Muscle of leg (tissue), 11 donors: ENCODE results near the gene USP12. TPM values are rescaled to one million over a fixed set of nuclear protein-coding genes. Genes with fewer than 3 reads are reported as not detected.

ENCODE experiments used
- DNase-seq: peaks from one replicate; pipeline ENCODE4 v3.0.0; 2013
- H3K27ac ChIP-seq: one replicate; pipeline ENCODE4 v1.5.1; 2013; ENCODE audit warnings: mild to moderate bottlenecking, low read length, control low read depth
- H3K27me3 ChIP-seq: one replicate; pipeline ENCODE4 v1.6.1; 2013; ENCODE audit warnings: low read length; ENCODE audit not compliant: control insufficient read depth, insufficient read depth
- H3K36me3 ChIP-seq: one replicate; pipeline ENCODE4 v1.6.1; 2013; ENCODE audit warnings: low read length; ENCODE audit not compliant: control insufficient read depth, insufficient read depth
- H3K4me1 ChIP-seq: one replicate; pipeline ENCODE4 v1.6.1; 2013; ENCODE audit warnings: low read length; ENCODE audit not compliant: control insufficient read depth, insufficient read depth
- H3K4me3 ChIP-seq: one replicate; pipeline ENCODE4 v1.5.1; 2013; ENCODE audit warnings: low read length, control low read depth
- H3K9me3 ChIP-seq: replicated peaks from 2 replicates; pipeline ENCODE4 v1.6.1; 2013; ENCODE audit warnings: low read depth, low read length; ENCODE audit not compliant: control insufficient read depth
- WGBS: methylation state at CpG from one replicate; pipeline ENCODE4 v1.1.5; 2013; ENCODE audit warnings: missing lambda C conversion rate; ENCODE audit not compliant: insufficient coverage; 5-methylcytosine and 5-hydroxymethylcytosine counted together
- polyA plus RNA-seq, 8 donors: library from polyadenylated mRNA; unstranded; fragments of 120-200 nt; gene quantifications; one replicate each; pipeline versions ENCODE4 v1.2.1 to v1.2.3, GENCODE V29; 2013; ENCODE audit warnings: inconsistent platforms in 1 of 8, low replicate concordance in 1 of 8; ENCODE audit not compliant: insufficient read length in 8 of 8, insufficient read depth in 1 of 8
- total RNA-seq: library from RNA; stranded (reverse); fragments of 120-200 nt; gene quantifications from one replicate; pipeline ENCODE4 v1.2.4, GENCODE V29; 2013

Gene USP12
- total and polyA plus RNA-seq, 9 donors = 17.6 to 24.4 (median 20.9) TPM

GRCh38 chr13:27112006-27112405 lies 59.6 kb downstream of the USP12 start:
- no peaks in the 10 kb centered on the region for H3K4me1 ChIP-seq
- H3K36me3 ChIP-seq = peaks cover 9% of the 10 kb centered on the region
- H3K27me3 ChIP-seq = no peaks in the 10 kb centered on the region
- no peak overlapping the region for H3K4me3 ChIP-seq
- H3K27ac ChIP-seq = no peak overlapping the region
- H3K9me3 ChIP-seq = no peaks in the 10 kb centered on the region
- no peak for DNase-seq

GRCh38 chr13:27110056-27110746 lies 61.4 kb downstream of the USP12 start:
- Histone ChIP-seq H3K27ac (no peak overlapping the region), H3K36me3 (peaks cover 11% of the 10 kb centered on the region), H3K27me3 (no peaks in the 10 kb centered on the region), H3K4me1 (no peaks in the 10 kb centered on the region), H3K4me3 (no peak overlapping the region), H3K9me3 (no peaks in the 10 kb centered on the region)
- DNase-seq = no peak
- WGBS = no CpG with 5 or more reads among the region's 3 CpGs

- Histone ChIP-seq H3K4me3 (no peak overlapping the region), H3K9me3 (no peaks in the 10 kb centered on the region), H3K36me3 (peaks cover 10% of the 10 kb centered on the region), H3K27me3 (no peaks in the 10 kb centered on the region), H3K4me1 (no peaks in the 10 kb centered on the region), H3K27ac (no peak overlapping the region)
- DNase-seq = no peak
- WGBS = no CpG with 5 or more reads among the region's 5 CpGs
Observed at GRCh38 chr13:27106144-27106543, 65.5 kb downstream of the USP12 start.

GRCh38 chr13:27104606-27105005 lies 67.0 kb downstream of the USP12 start:
- DNase-seq = no peak
- H3K4me1 ChIP-seq = no peaks in the 10 kb centered on the region
- H3K27ac ChIP-seq = no peak overlapping the region
- no peaks in the 10 kb centered on the region for H3K9me3 ChIP-seq
- no peak overlapping the region for H3K4me3 ChIP-seq
- H3K27me3 ChIP-seq = no peaks in the 10 kb centered on the region
- no CpG with 5 or more reads among the region's 4 CpGs for WGBS
- peaks cover 14% of the 10 kb centered on the region for H3K36me3 ChIP-seq

- H3K36me3 ChIP-seq = peaks cover 14% of the 10 kb centered on the region
Observed at GRCh38 chr13:27101847-27102246, 69.8 kb downstream of the USP12 start.

GRCh38 chr13:27101289-27101688 lies 70.3 kb downstream of the USP12 start:
- H3K27me3 ChIP-seq = no peaks in the 10 kb centered on the region
- no peak overlapping the region for H3K27ac ChIP-seq
- no CpG with 5 or more reads among the region's 1 CpG for WGBS
- no peak overlapping the region for H3K4me3 ChIP-seq
- H3K4me1 ChIP-seq = no peaks in the 10 kb centered on the region
- no peak for DNase-seq
- no peaks in the 10 kb centered on the region for H3K9me3 ChIP-seq
- H3K36me3 ChIP-seq = peaks cover 14% of the 10 kb centered on the region

More at GRCh38 chr13:27101847-27102246, 69.8 kb downstream of the USP12 start:
- Histone ChIP-seq H3K4me1 (no peaks in the 10 kb centered on the region), H3K4me3 (no peak overlapping the region), H3K27ac (no peak overlapping the region), H3K9me3 (no peaks in the 10 kb centered on the region), H3K27me3 (no peaks in the 10 kb centered on the region)
- WGBS = no CpG with 5 or more reads among the region's 3 CpGs
- DNase-seq = no peak

- Histone ChIP-seq H3K27ac (no peak overlapping the region), H3K36me3 (peaks cover 18% of the 10 kb centered on the region), H3K27me3 (no peaks in the 10 kb centered on the region), H3K9me3 (no peaks in the 10 kb centered on the region), H3K4me3 (no peak overlapping the region), H3K4me1 (no peaks in the 10 kb centered on the region)
- DNase-seq = no peak
Observed at GRCh38 chr13:27097691-27098090, 73.9 kb downstream of the USP12 start.

GRCh38 chr13:27091451-27091850 lies 80.2 kb downstream of the USP12 start:
- no peaks in the 10 kb centered on the region for H3K4me1 ChIP-seq
- peaks cover 20% of the 10 kb centered on the region for H3K36me3 ChIP-seq
- no peaks in the 10 kb centered on the region for H3K27me3 ChIP-seq
- no peaks in the 10 kb centered on the region for H3K9me3 ChIP-seq
- H3K4me3 ChIP-seq = no peak overlapping the region
- H3K27ac ChIP-seq = no peak overlapping the region
- WGBS = 94% methylated on average over 3 of the region's 4 CpGs
- DNase-seq = no peak

GRCh38 chr13:27088619-27089018 lies 83.0 kb downstream of the USP12 start:
- no peaks in the 10 kb centered on the region for H3K4me1 ChIP-seq
- no peak overlapping the region for H3K27ac ChIP-seq
- no CpG with 5 or more reads among the region's 3 CpGs for WGBS

GRCh38 chr13:27086599-27087265 lies 84.9 kb downstream of the USP12 start:
- WGBS = 96% methylated on average over 3 of the region's 6 CpGs
- H3K36me3 ChIP-seq = peaks cover 17% of the 10 kb centered on the region
- H3K27ac ChIP-seq = no peak overlapping the region
- H3K4me3 ChIP-seq = no peak overlapping the region
- H3K9me3 ChIP-seq = no peaks in the 10 kb centered on the region
- DNase-seq = no peak
- no peaks in the 10 kb centered on the region for H3K4me1 ChIP-seq
- H3K27me3 ChIP-seq = no peaks in the 10 kb centered on the region

More at GRCh38 chr13:27088619-27089018, 83.0 kb downstream of the USP12 start:
- Histone ChIP-seq H3K9me3 (no peaks in the 10 kb centered on the region), H3K27me3 (no peaks in the 10 kb centered on the region), H3K4me3 (no peak overlapping the region), H3K36me3 (peaks cover 11% of the 10 kb centered on the region)
- DNase-seq = no peak
